Measurements from ENCODE around the gene CFAP97. TPM values are rescaled to one million over a fixed set of nuclear protein-coding genes. Genes with fewer than 3 reads are reported as not detected.

CFAP97 gene
- total and polyA plus RNA-seq, 9 of the 15 experiments (the other 6 are each of a cell fraction or from before 2014, with no cell fraction given): 17.3 to 57.8 (median 44.4) TPM

DNA sequence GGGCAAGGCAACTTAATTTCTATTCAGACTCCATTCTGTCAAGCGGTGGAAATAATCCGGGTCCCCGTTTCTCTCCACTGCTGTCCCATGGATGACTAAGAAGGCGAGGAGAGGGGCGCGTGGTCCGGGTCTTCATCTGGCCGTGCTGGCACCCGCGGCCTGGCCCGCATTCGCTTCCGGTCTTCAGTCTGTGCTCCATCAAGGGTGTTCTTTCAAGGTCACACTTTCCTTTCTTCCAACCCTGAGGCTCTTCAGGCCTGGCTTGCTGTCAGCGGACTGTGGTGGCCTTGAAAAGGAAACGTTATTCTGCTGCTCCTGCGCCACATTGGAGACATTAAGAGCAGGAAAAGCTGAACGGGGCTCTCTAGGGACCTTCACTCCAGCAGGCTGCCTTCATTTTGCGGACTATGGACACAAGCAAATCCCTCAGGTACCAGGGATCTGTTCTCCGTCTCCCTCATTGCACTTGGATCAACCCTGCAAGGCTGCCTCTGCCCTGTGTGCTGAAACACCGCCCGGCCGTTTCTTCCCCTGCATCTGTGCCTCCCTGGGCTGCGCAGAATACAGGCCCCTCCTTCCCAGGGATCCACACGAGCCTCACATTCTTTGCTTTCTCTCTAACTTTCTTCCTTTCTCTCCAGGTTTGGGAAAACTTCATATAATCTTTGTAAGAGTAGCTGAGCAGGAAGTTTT is 66.4 kb downstream of the CFAP97 start:
- H3K79me2 ChIP-seq (ENCODE audit: control insufficient read depth, insufficient read depth, low read length): no peaks in the 10 kb centered on the region
- no peaks in the 10 kb centered on the region for H3K36me3 ChIP-seq (ENCODE audit: control insufficient read depth, insufficient read depth, low read length)
- H3K9me1 ChIP-seq (ENCODE audit: control insufficient read depth, insufficient read depth, low read length): no peaks in the 10 kb centered on the region
- H2AFZ ChIP-seq (ENCODE audit: low read depth, low read length): peak overlapping the region; percentile 26; the same call in 1 of the 2 replicates
- H3K9ac ChIP-seq (ENCODE audit: insufficient read depth in 1 of 2, low read depth in 2 of 2, low read length in 2 of 2): no peak overlapping the region
- ChIA-PET POLR2A (no interaction called here), CTCF (ENCODE audit: low intra/inter-chr PET ratio) (no interaction called here)
- H3K9me3 ChIP-seq (replicated peaks; ENCODE audit: control insufficient read depth, insufficient read depth, low read depth, low read length): no peaks in the 10 kb centered on the region
- DNase-seq (ENCODE audit: extremely low read depth in 1 of 4, low spot score in 3 of 4) (no peak), FAIRE-seq (no peak), ATAC-seq (no peak; the same call in 2 of the 3 replicates)
- no peak overlapping the region for H3K4me2 ChIP-seq (ENCODE audit: insufficient read depth, low read length)
- no peak overlapping the region for H3K27ac ChIP-seq (ENCODE audit: extremely low read depth, low read depth, low read length)
- in situ Hi-C loops (cut with MboI): loop anchor here (5.0 to 10.0 kb wide), 2 partner anchors 100 to 133 kb away; no protein-coding TSS in a partner anchor
- no peak overlapping the region for H3K4me3 ChIP-seq
- intact Hi-C loops (cut with micrococcal nuclease): loop anchor here (10.0 kb wide), 1 partner anchor 457 kb away; no protein-coding TSS in a partner anchor
- WGBS (ENCODE audit: insufficient coverage, low coverage, missing lambda C conversion rate): 64% methylated on average over 24 of the region's 24 CpGs
- no peaks in the 10 kb centered on the region for H4K20me1 ChIP-seq (replicated peaks; ENCODE audit: control insufficient read depth, insufficient read depth, low read length)
- H3K4me1 ChIP-seq (replicated peaks in 1 of 2; ENCODE audit: control insufficient read depth in 2 of 2, insufficient read depth in 2 of 2, low read length in 2 of 2): peaks cover 2 to 3% of the 10 kb centered on the region in 2 experiments; a peak in 3 of 5 replicates
- BruUV-seq (replicated peaks): no TSS peak
- no peaks in the 10 kb centered on the region; a peak in 1 of 5 replicates for H3K27me3 ChIP-seq (ENCODE audit: control insufficient read depth in 2 of 2, insufficient read depth in 2 of 2, low read length in 2 of 2)
- TF ChIP-seq, protein P1, sequence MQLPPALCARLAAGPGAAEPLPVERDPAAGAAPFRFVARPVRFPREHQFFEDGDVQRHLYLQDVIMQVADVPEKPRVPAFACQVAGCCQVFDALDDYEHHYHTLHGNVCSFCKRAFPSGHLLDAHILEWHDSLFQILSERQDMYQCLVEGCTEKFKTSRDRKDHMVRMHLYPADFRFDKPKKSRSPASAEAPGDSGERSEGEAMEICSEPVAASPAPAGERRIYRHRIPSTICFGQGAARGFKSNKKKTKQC (CRISPR knock-in tag; IDR thresholded peaks at IDR 0.05): no peak
- TF ChIP-seq THRAP3 (IDR thresholded peaks at IDR 0.05; ENCODE audit: borderline replicate concordance) (no peak), SUPT5H (IDR thresholded peaks at IDR 0.05) (no peak), ZNF121 (CRISPR knock-in tag; conservative IDR thresholded peaks at IDR 0.05) (no peak), FOSL1 (tag; conservative IDR thresholded peaks at IDR 0.05) (no peak), GABPA (tag; conservative IDR thresholded peaks at IDR 0.05; ENCODE audit: low read depth) (no peak), MCM7 (IDR thresholded peaks at IDR 0.05) (no peak), L3MBTL2 (IDR thresholded peaks at IDR 0.05) (no peak), KAT7 (CRISPR knock-in tag; IDR thresholded peaks at IDR 0.05; ENCODE audit: borderline replicate concordance) (no peak), E2F3 (CRISPR knock-in tag; IDR thresholded peaks at IDR 0.05) (no peak), PHF20 (IDR thresholded peaks at IDR 0.05; ENCODE audit: partially characterized antibody) (no peak), RBM14 (IDR thresholded peaks at IDR 0.05; ENCODE audit: borderline replicate concordance, insufficient read depth, low read depth, low read length) (no peak), MCM2 (IDR thresholded peaks at IDR 0.05; ENCODE audit: low read depth) (no peak), ZNF347 (CRISPR knock-in tag; IDR thresholded peaks at IDR 0.05; ENCODE audit: low read depth) (no peak), CEBPB (tag; IDR thresholded peaks at IDR 0.05) (no peak), CBX2 (IDR thresholded peaks at IDR 0.05; ENCODE audit: insufficient read depth, low read length, poor library complexity, severe bottlenecking) (no peak)
- TF ChIP-seq, protein P2, sequence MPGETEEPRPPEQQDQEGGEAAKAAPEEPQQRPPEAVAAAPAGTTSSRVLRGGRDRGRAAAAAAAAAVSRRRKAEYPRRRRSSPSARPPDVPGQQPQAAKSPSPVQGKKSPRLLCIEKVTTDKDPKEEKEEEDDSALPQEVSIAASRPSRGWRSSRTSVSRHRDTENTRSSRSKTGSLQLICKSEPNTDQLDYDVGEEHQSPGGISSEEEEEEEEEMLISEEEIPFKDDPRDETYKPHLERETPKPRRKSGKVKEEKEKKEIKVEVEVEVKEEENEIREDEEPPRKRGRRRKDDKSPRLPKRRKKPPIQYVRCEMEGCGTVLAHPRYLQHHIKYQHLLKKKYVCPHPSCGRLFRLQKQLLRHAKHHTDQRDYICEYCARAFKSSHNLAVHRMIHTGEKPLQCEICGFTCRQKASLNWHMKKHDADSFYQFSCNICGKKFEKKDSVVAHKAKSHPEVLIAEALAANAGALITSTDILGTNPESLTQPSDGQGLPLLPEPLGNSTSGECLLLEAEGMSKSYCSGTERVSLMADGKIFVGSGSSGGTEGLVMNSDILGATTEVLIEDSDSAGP (CRISPR knock-in tag; IDR thresholded peaks at IDR 0.05): no peak
